Vagina (tissue), 2 donors: ENCODE results near the gene CFAP74. TPM values are rescaled to one million over a fixed set of nuclear protein-coding genes. Genes with fewer than 3 reads are reported as not detected.

Experiments used
- DNase-seq, 2 donors: peaks; one replicate each; pipeline ENCODE4 v3.0.0-alpha.2; 2017; ENCODE audit errors: extremely low spot score in 2 of 2
- H3K27ac ChIP-seq: fragments of 200-600 bp; sonication (generic); one replicate; pipeline ENCODE4 v1.5.1; 2019
- H3K27me3 ChIP-seq: fragments of 200-600 bp; sonication (generic); one replicate; pipeline ENCODE4 v1.5.1; 2019
- H3K36me3 ChIP-seq, 2 donors: fragments of 200-600 bp; sonication (generic); one replicate each; pipeline ENCODE4 v1.5.1; 2017 to 2019
- H3K4me1 ChIP-seq: fragments of 200-600 bp; sonication (generic); one replicate; pipeline ENCODE4 v1.5.1; 2019
- H3K4me3 ChIP-seq, 2 donors: fragments of 200-600 bp; sonication (generic); 1 replicate in 1 of 2; 2 replicates in 1 of 2; pipeline ENCODE4 v1.5.1; 2016 to 2019
- H3K9me3 ChIP-seq: fragments of 200-600 bp; sonication (generic); one replicate; pipeline ENCODE4 v1.5.1; 2019
- CTCF ChIP-seq, 3 experiments: fragments of 450-650 bp in 2 of 3; fragments of 200-600 bp in 1 of 3; sonication (generic) in 1 of 3; IDR thresholded peaks; one replicate each; pipeline ENCODE4 v1.5.1; 2017 to 2019; ENCODE audit warnings: antibody characterized with exemption in 3 of 3, mild to moderate bottlenecking in 2 of 3, moderate library complexity in 2 of 3
- POLR2A ChIP-seq, 2 donors: fragments of 450-650 bp; IDR thresholded peaks; one replicate each; pipeline ENCODE4 v1.6.1; 2017; ENCODE audit warnings: antibody characterized with exemption in 2 of 2, mild to moderate bottlenecking in 2 of 2, moderate library complexity in 2 of 2
- POLR2AphosphoS5 ChIP-seq, 2 donors: sonication (generic); formaldehyde crosslinking; IDR thresholded peaks; one replicate each; pipeline ENCODE4 v1.9.0; 2017; ENCODE audit warnings: antibody characterized with exemption in 2 of 2, mild to moderate bottlenecking in 2 of 2, low read depth in 1 of 2; ENCODE audit not compliant: insufficient read depth in 1 of 2
- intact Hi-C: fragments of 100-400 bp; cut with DNase I; formaldehyde crosslinking; loops from one replicate; pipeline ENCODE4 v1.15.1; 2023
- total RNA-seq: library from RNA; depleted of rRNA; stranded (reverse); fragments of >200 nt; gene quantifications from one replicate; pipeline ENCODE4 v1.2.3, GENCODE V29; 2016

Gene CFAP74
- total RNA-seq, 1 donor from 2014 or later = not detected

DNA sequence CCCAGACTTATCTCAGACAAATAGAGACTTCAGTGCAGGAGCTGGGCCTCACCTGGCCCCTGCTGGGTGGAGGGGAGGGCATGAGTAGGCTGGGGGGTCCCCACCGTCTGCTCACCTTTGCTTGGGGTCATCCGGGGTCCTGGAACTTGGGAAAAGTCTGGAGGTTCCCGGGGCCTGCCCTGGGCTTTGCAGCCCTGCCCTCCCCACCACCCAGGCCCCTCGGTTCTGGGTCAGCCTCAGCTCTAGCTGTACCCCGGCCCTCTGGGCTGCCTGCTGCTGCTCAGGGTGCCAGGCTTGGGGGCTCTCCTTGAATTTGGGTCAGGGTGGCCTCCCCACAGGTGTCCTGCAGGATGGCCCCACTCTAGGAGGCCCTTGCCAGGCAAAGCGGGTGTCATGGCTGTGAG, 82.1 kb downstream of the CFAP74 start:
- intact Hi-C loops = no loop called here
- no peak for DNase-seq

GRCh38 chr1:1920608-1921458, 82.8 kb downstream of the CFAP74 start:
- H3K27me3 ChIP-seq = no peaks in the 10 kb centered on the region
- H3K36me3 ChIP-seq = no peaks in the 10 kb centered on the region
- TF ChIP-seq POLR2AphosphoS5 (IDR thresholded peaks at IDR 0.05; ENCODE audit: insufficient read depth in 1 of 2, low read depth in 1 of 2) = no peak
- TF ChIP-seq POLR2A (IDR thresholded peaks at IDR 0.05) = no peak
- no peak for TF ChIP-seq CTCF (IDR thresholded peaks at IDR 0.05)
- peaks cover 21% of the 10 kb centered on the region for H3K4me1 ChIP-seq
- no peak overlapping the region for H3K27ac ChIP-seq
- DNase-seq = no peak
- intact Hi-C loops = no loop called here
- H3K4me3 ChIP-seq = no peak overlapping the region
- H3K9me3 ChIP-seq = no peaks in the 10 kb centered on the region

More for the DNA sequence above, 82.1 kb downstream of the CFAP74 start:
- Histone ChIP-seq H3K4me3 (no peak overlapping the region), H3K9me3 (no peaks in the 10 kb centered on the region), H3K27me3 (no peaks in the 10 kb centered on the region), H3K4me1 (peaks cover 21% of the 10 kb centered on the region), H3K36me3 (no peaks in the 10 kb centered on the region), H3K27ac (no peak overlapping the region)
- TF ChIP-seq POLR2A (IDR thresholded peaks at IDR 0.05) = no peak
- no peak for TF ChIP-seq POLR2AphosphoS5 (IDR thresholded peaks at IDR 0.05; ENCODE audit: insufficient read depth in 1 of 2, low read depth in 1 of 2)
- no peak for TF ChIP-seq CTCF (IDR thresholded peaks at IDR 0.05)

DNA sequence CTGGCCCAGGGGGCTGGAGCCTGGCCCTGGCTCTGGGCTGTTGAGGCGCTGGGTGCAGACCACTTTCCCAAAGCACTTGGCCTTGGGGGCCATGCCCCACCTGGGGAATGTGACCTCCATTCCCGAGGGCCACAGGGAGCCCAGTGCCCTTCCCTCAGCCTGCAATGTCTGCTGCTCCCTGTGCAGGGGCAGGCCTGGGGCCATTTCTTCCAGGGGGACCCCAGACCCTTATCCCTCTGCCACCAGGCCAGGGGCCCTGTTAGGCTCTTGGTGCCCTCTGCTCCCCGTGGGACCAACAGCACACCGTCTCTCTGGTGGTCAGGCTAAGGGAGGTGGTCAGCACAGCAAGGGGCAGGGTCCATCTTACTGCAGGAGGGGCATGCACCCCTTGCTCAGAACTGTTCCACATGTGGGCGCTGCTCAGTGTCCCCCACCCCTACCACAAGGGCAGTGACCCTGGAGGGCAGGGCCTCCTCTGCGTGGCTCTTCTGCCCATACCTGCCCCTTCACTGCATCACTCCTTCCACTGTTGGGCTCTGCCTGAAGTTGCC, 83.5 kb downstream of the CFAP74 start:
- intact Hi-C loops = no loop called here
- H3K27ac ChIP-seq = peak overlapping the region; percentile 32
- peak overlapping the region; percentile 48 to 53 for H3K4me3 ChIP-seq

GRCh38 chr1:1919304-1920056, 84.1 kb downstream of the CFAP74 start:
- Histone ChIP-seq H3K4me3 (peak overlapping the region; percentile 48 to 53), H3K36me3 (no peaks in the 10 kb centered on the region), H3K4me1 (peaks cover 21% of the 10 kb centered on the region), H3K27ac (peak overlapping the region; percentile 38), H3K9me3 (no peaks in the 10 kb centered on the region), H3K27me3 (no peaks in the 10 kb centered on the region)
- intact Hi-C loops = no loop called here
- DNase-seq = peak in 1 of 2 donors; percentile 98
- TF ChIP-seq CTCF (IDR thresholded peaks at IDR 0.05) (peak in 1 of 3 experiments; percentile 2), POLR2A (IDR thresholded peaks at IDR 0.05) (no peak), POLR2AphosphoS5 (IDR thresholded peaks at IDR 0.05; ENCODE audit: insufficient read depth in 1 of 2, low read depth in 1 of 2) (peak; percentile 68 to 73)

More for the DNA sequence above, 83.5 kb downstream of the CFAP74 start:
- H3K4me1 ChIP-seq = peaks cover 21% of the 10 kb centered on the region
- no peak for TF ChIP-seq POLR2A (IDR thresholded peaks at IDR 0.05)
- TF ChIP-seq CTCF (IDR thresholded peaks at IDR 0.05) = no peak
- TF ChIP-seq POLR2AphosphoS5 (IDR thresholded peaks at IDR 0.05; ENCODE audit: insufficient read depth in 1 of 2, low read depth in 1 of 2) = no peak
- H3K9me3 ChIP-seq = no peaks in the 10 kb centered on the region
- H3K36me3 ChIP-seq = no peaks in the 10 kb centered on the region
- no peaks in the 10 kb centered on the region for H3K27me3 ChIP-seq
- no peak for DNase-seq
